HepG2 (cell line): ENCODE results near the gene OBSL1. TPM values are rescaled to one million over a fixed set of nuclear protein-coding genes. Genes with fewer than 3 reads are reported as not detected.

Experiments
- GTF3A ChIP-seq: sonication (generic); formaldehyde crosslinking; conservative IDR thresholded peaks from 2 replicates; pipeline ENCODE4 v1.4.0; 2020; ENCODE audit warnings: mild to moderate bottlenecking, missing genetic modification reagents
- HNRNPUL1 ChIP-seq: fragments of 200-400 bp; formaldehyde crosslinking; IDR thresholded peaks from 2 replicates; pipeline ENCODE4 v1.6.1; 2017; ENCODE audit warnings: low read depth, mild to moderate bottlenecking, low read length, moderate library complexity
- ISX ChIP-seq: sonication (generic); formaldehyde crosslinking; conservative IDR thresholded peaks from 2 replicates; pipeline ENCODE4 v1.5.0; 2020; ENCODE audit warnings: missing genetic modification reagents
- NCOA5 ChIP-seq: sonication (generic); formaldehyde crosslinking; IDR thresholded peaks from 2 replicates; pipeline ENCODE4 v1.4.0; 2020; ENCODE audit warnings: missing genetic modification reagents
- NFKB2 ChIP-seq: sonication (generic); formaldehyde crosslinking; IDR thresholded peaks from 2 replicates; pipeline ENCODE4 v1.4.0; 2020; ENCODE audit warnings: missing genetic modification reagents, borderline replicate concordance
- RXRA ChIP-seq: sonication (generic); formaldehyde crosslinking; IDR thresholded peaks from 2 replicates; pipeline ENCODE4 v1.5.1; 2020; ENCODE audit warnings: missing genetic modification reagents
- SATB2 ChIP-seq: sonication (generic); formaldehyde crosslinking; IDR thresholded peaks from 2 replicates; pipeline ENCODE4 v1.5.0; 2020; ENCODE audit warnings: missing genetic modification reagents
- SIX4 ChIP-seq: sonication (generic); formaldehyde crosslinking; IDR thresholded peaks from 2 replicates; pipeline ENCODE4 v1.4.0; 2020; ENCODE audit warnings: missing genetic modification reagents
- SP2 ChIP-seq: sonication (generic); formaldehyde crosslinking; IDR thresholded peaks from 2 replicates; pipeline ENCODE4 v1.5.1; 2020; ENCODE audit warnings: mild to moderate bottlenecking, missing genetic modification reagents
- THAP11 ChIP-seq: IDR thresholded peaks from 2 replicates; pipeline ENCODE4 v1.6.1; 2016; ENCODE audit warnings: missing biosample characterization, missing genetic modification reagents
- ZC3H4 ChIP-seq: sonication (generic); formaldehyde crosslinking; IDR thresholded peaks from 2 replicates; pipeline ENCODE4 v1.4.0; 2020; ENCODE audit warnings: missing genetic modification reagents, borderline replicate concordance
- ZNF20 ChIP-seq: sonication (generic); formaldehyde crosslinking; IDR thresholded peaks from 2 replicates; pipeline ENCODE4 v1.4.0; 2020; ENCODE audit warnings: mild to moderate bottlenecking, moderate library complexity, missing genetic modification reagents
- ZNF766 ChIP-seq: sonication (generic); formaldehyde crosslinking; IDR thresholded peaks from 2 replicates; pipeline ENCODE4 v1.5.0; 2020; ENCODE audit warnings: missing genetic modification reagents, borderline replicate concordance
- ZSCAN9 ChIP-seq: IDR thresholded peaks from 2 replicates; pipeline ENCODE4 v1.6.1; 2016; ENCODE audit warnings: borderline replicate concordance
- polyA plus RNA-seq, 8 experiments: library from polyadenylated mRNA; depleted of rRNA in 3 of 8; stranded (reverse) in 7 of 8; unstranded in 1 of 8; fragments of >200 nt; fragmentation: Illumina TruSeq in 4 of 8; extraction: Trizol in 4 of 8; gene quantifications; 2 replicates each; pipeline versions ENCODE4 v1.2.1 to v1.2.3, GENCODE V29; 2011 to 2016; ENCODE audit warnings: low read depth in 4 of 8, missing spikeins in 1 of 8, mixed read lengths in 1 of 8; ENCODE audit not compliant: insufficient read depth in 1 of 8
- total RNA-seq, 5 experiments: library from RNA; depleted of rRNA; stranded (reverse); fragments of >200 nt; fragmentation: Illumina TruSeq; extraction: Trizol; gene quantifications; 2 replicates each; pipeline ENCODE4 v1.2.3, GENCODE V29; 2016; ENCODE audit warnings: low read depth in 1 of 5
- TF ChIP-seq, protein P1 (sequence below): sonication (generic); formaldehyde crosslinking; IDR thresholded peaks from 2 replicates; pipeline ENCODE4 v1.5.1; 2020; ENCODE audit warnings: mild to moderate bottlenecking, missing genetic modification reagents, borderline replicate concordance
- TF ChIP-seq, protein P2 (sequence below): sonication (generic); formaldehyde crosslinking; IDR thresholded peaks from 2 replicates; pipeline ENCODE4 v1.4.0; 2020; ENCODE audit warnings: mild to moderate bottlenecking, missing genetic modification reagents
- TF ChIP-seq, protein P3 (sequence below): sonication (generic); formaldehyde crosslinking; conservative IDR thresholded peaks from 2 replicates; pipeline ENCODE4 v1.4.0; 2020; ENCODE audit warnings: missing genetic modification reagents
- TF ChIP-seq, protein P4 (sequence below): sonication (generic); formaldehyde crosslinking; IDR thresholded peaks from 2 replicates; pipeline ENCODE4 v1.5.0; 2020; ENCODE audit warnings: missing genetic modification reagents
- TF ChIP-seq, protein P5 (sequence below): sonication (generic); formaldehyde crosslinking; IDR thresholded peaks from 2 replicates; pipeline ENCODE4 v1.4.0; 2020; ENCODE audit warnings: missing genetic modification reagents, mild to moderate bottlenecking, borderline replicate concordance

OBSL1 gene
- total and polyA plus RNA-seq, 2 of the 13 experiments (the other 11 are each of a cell fraction or from before 2014, with no cell fraction given): 86.7 to 218 TPM

GRCh38 chr2:219541611-219542180 lies 29.6 kb downstream of the OBSL1 start (continued):
- peak; percentile 89 for TF ChIP-seq RXRA (CRISPR knock-in tag)
- TF ChIP-seq THAP11: peak; percentile 76
- TF ChIP-seq, protein P1, sequence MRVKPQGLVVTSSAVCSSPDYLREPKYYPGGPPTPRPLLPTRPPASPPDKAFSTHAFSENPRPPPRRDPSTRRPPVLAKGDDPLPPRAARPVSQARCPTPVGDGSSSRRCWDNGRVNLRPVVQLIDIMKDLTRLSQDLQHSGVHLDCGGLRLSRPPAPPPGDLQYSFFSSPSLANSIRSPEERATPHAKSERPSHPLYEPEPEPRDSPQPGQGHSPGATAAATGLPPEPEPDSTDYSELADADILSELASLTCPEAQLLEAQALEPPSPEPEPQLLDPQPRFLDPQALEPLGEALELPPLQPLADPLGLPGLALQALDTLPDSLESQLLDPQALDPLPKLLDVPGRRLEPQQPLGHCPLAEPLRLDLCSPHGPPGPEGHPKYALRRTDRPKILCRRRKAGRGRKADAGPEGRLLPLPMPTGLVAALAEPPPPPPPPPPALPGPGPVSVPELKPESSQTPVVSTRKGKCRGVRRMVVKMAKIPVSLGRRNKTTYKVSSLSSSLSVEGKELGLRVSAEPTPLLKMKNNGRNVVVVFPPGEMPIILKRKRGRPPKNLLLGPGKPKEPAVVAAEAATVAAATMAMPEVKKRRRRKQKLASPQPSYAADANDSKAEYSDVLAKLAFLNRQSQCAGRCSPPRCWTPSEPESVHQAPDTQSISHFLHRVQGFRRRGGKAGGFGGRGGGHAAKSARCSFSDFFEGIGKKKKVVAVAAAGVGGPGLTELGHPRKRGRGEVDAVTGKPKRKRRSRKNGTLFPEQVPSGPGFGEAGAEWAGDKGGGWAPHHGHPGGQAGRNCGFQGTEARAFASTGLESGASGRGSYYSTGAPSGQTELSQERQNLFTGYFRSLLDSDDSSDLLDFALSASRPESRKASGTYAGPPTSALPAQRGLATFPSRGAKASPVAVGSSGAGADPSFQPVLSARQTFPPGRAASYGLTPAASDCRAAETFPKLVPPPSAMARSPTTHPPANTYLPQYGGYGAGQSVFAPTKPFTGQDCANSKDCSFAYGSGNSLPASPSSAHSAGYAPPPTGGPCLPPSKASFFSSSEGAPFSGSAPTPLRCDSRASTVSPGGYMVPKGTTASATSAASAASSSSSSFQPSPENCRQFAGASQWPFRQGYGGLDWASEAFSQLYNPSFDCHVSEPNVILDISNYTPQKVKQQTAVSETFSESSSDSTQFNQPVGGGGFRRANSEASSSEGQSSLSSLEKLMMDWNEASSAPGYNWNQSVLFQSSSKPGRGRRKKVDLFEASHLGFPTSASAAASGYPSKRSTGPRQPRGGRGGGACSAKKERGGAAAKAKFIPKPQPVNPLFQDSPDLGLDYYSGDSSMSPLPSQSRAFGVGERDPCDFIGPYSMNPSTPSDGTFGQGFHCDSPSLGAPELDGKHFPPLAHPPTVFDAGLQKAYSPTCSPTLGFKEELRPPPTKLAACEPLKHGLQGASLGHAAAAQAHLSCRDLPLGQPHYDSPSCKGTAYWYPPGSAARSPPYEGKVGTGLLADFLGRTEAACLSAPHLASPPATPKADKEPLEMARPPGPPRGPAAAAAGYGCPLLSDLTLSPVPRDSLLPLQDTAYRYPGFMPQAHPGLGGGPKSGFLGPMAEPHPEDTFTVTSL (CRISPR knock-in tag): no peak
- no peak for TF ChIP-seq SP2 (CRISPR knock-in tag)
- TF ChIP-seq, protein P2, sequence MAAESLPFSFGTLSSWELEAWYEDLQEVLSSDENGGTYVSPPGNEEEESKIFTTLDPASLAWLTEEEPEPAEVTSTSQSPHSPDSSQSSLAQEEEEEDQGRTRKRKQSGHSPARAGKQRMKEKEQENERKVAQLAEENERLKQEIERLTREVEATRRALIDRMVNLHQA (CRISPR knock-in tag): no peak
- TF ChIP-seq ZNF20: no peak
- TF ChIP-seq GTF3A (CRISPR knock-in tag): peak; percentile 80; the same call in 1 of the 2 replicates
- TF ChIP-seq, protein P3, sequence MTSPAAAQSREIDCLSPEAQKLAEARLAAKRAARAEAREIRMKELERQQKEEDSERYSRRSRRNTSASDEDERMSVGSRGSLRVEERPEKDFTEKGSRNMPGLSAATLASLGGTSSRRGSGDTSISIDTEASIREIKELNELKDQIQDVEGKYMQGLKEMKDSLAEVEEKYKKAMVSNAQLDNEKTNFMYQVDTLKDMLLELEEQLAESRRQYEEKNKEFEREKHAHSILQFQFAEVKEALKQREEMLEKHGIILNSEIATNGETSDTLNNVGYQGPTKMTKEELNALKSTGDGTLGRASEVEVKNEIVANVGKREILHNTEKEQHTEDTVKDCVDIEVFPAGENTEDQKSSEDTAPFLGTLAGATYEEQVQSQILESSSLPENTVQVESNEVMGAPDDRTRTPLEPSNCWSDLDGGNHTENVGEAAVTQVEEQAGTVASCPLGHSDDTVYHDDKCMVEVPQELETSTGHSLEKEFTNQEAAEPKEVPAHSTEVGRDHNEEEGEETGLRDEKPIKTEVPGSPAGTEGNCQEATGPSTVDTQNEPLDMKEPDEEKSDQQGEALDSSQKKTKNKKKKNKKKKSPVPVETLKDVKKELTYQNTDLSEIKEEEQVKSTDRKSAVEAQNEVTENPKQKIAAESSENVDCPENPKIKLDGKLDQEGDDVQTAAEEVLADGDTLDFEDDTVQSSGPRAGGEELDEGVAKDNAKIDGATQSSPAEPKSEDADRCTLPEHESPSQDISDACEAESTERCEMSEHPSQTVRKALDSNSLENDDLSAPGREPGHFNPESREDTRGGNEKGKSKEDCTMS (CRISPR knock-in tag): no peak
- TF ChIP-seq ZC3H4 (CRISPR knock-in tag): no peak
- no peak for TF ChIP-seq ZNF766 (CRISPR knock-in tag)
- no peak for TF ChIP-seq ISX
- peak; percentile 65; the same call in 1 of the 2 replicates for TF ChIP-seq ZSCAN9 (CRISPR knock-in tag)
- TF ChIP-seq HNRNPUL1: no peak
- TF ChIP-seq, protein P4, sequence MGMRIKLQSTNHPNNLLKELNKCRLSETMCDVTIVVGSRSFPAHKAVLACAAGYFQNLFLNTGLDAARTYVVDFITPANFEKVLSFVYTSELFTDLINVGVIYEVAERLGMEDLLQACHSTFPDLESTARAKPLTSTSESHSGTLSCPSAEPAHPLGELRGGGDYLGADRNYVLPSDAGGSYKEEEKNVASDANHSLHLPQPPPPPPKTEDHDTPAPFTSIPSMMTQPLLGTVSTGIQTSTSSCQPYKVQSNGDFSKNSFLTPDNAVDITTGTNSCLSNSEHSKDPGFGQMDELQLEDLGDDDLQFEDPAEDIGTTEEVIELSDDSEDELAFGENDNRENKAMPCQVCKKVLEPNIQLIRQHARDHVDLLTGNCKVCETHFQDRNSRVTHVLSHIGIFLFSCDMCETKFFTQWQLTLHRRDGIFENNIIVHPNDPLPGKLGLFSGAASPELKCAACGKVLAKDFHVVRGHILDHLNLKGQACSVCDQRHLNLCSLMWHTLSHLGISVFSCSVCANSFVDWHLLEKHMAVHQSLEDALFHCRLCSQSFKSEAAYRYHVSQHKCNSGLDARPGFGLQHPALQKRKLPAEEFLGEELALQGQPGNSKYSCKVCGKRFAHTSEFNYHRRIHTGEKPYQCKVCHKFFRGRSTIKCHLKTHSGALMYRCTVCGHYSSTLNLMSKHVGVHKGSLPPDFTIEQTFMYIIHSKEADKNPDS (CRISPR knock-in tag): no peak
- TF ChIP-seq NCOA5 (CRISPR knock-in tag): no peak
- TF ChIP-seq SIX4: no peak
- TF ChIP-seq, protein P5, sequence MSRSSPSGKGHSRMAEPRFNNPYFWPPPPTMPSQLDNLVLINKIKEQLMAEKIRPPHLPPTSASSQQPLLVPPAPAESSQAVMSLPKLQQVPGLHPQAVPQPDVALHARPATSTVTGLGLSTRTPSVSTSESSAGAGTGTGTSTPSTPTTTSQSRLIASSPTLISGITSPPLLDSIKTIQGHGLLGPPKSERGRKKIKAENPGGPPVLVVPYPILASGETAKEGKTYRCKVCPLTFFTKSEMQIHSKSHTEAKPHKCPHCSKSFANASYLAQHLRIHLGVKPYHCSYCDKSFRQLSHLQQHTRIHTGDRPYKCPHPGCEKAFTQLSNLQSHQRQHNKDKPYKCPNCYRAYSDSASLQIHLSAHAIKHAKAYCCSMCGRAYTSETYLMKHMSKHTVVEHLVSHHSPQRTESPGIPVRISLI (CRISPR knock-in tag): peak; percentile 71; the same call in 1 of the 2 replicates
- peak; percentile 74; the same call in 1 of the 2 replicates for TF ChIP-seq NFKB2 (CRISPR knock-in tag)
- no peak for TF ChIP-seq SATB2 (CRISPR knock-in tag)
